Tibial nerve (tissue), 4 donors: ENCODE results near the gene SIPA1L3. TPM values are rescaled to one million over a fixed set of nuclear protein-coding genes. Genes with fewer than 3 reads are reported as not detected.

Experiments used
- DNase-seq, 2 donors: peaks; one replicate each; pipeline ENCODE4 v3.0.0-alpha.2; 2019; ENCODE audit warnings: low spot score in 2 of 2
- H3K27ac ChIP-seq, 4 donors: fragments of 200-600 bp; sonication (generic) in 3 of 4; one replicate each; pipeline ENCODE4 v1.5.1; 2017 to 2019; ENCODE audit warnings: mild to moderate bottlenecking in 1 of 4
- H3K27me3 ChIP-seq, 2 donors: fragments of 200-600 bp; sonication (generic) in 1 of 2; one replicate each; pipeline versions ENCODE4 v1.5.1 to v1.6.0; 2017 to 2019
- H3K36me3 ChIP-seq, 3 donors: fragments of 200-600 bp; sonication (generic); one replicate each; pipeline ENCODE4 v1.5.1; 2018 to 2019
- H3K4me1 ChIP-seq, 4 donors: fragments of 200-600 bp; sonication (generic) in 3 of 4; one replicate each; pipeline ENCODE4 v1.5.1; 2017 to 2019
- H3K4me3 ChIP-seq, 4 donors: fragments of 200-600 bp; sonication (generic) in 3 of 4; one replicate each; pipeline ENCODE4 v1.5.1; 2017 to 2019; ENCODE audit warnings: mild to moderate bottlenecking in 1 of 4, moderate library complexity in 1 of 4
- H3K9me3 ChIP-seq, 4 donors: fragments of 200-600 bp; sonication (generic) in 3 of 4; one replicate each; pipeline ENCODE4 v1.5.1; 2017 to 2019
- CTCF ChIP-seq, 5 experiments: fragments of 200-600 bp in 3 of 5; fragments of 450-650 bp in 2 of 5; sonication (generic) in 3 of 5; IDR thresholded peaks; one replicate each; pipeline ENCODE4 v1.5.1; 2016 to 2019; ENCODE audit warnings: antibody characterized with exemption in 5 of 5, mild to moderate bottlenecking in 3 of 5, moderate library complexity in 2 of 5
- EP300 ChIP-seq, 2 donors: sonication (generic); formaldehyde crosslinking; IDR thresholded peaks; one replicate each; pipeline ENCODE4 v1.6.1; 2017; ENCODE audit warnings: antibody characterized with exemption in 2 of 2, mild to moderate bottlenecking in 1 of 2
- POLR2A ChIP-seq, 2 donors: fragments of 450-650 bp; IDR thresholded peaks; one replicate each; pipeline ENCODE4 v1.6.1; 2017; ENCODE audit warnings: antibody characterized with exemption in 2 of 2, mild to moderate bottlenecking in 2 of 2, moderate library complexity in 2 of 2
- WGBS, 2 donors: methylation state at CpG; one replicate each; pipeline ENCODE4 v1.1.5; 2018; 5-methylcytosine and 5-hydroxymethylcytosine counted together
- total RNA-seq, 4 donors: library from RNA; depleted of rRNA; stranded (reverse); fragments of >200 nt; gene quantifications; one replicate each; pipeline ENCODE4 v1.1.0, GENCODE V29; 2016

Gene SIPA1L3
- total RNA-seq, 4 donors from 2014 or later: 8.3 to 43.9 (median 17.0) TPM

GRCh38 chr19:38135150-38135998 lies 228.4 kb downstream of the SIPA1L3 start:
- 66 to 75% methylated on average over 19 to 20 of the region's 21 CpGs for WGBS, 2 donors
- H3K4me3 ChIP-seq: no peak overlapping the region

GRCh38 chr19:38139122-38139521 lies 232.1 kb downstream of the SIPA1L3 start:
- no peaks in the 10 kb centered on the region for H3K4me1 ChIP-seq
- 76 to 86% methylated on average over 6 of the region's 6 CpGs for WGBS, 2 donors
- peaks cover 0 to 36% (median 0%) of the 10 kb centered on the region in 3 donors for H3K36me3 ChIP-seq
- no peaks in the 10 kb centered on the region for H3K27me3 ChIP-seq
- H3K9me3 ChIP-seq: no peaks in the 10 kb centered on the region
- H3K4me3 ChIP-seq: no peak overlapping the region
- TF ChIP-seq CTCF (IDR thresholded peaks at IDR 0.05) (no peak), POLR2A (IDR thresholded peaks at IDR 0.05) (no peak), EP300 (IDR thresholded peaks at IDR 0.05) (no peak)
- no peak overlapping the region for H3K27ac ChIP-seq
- DNase-seq: no peak

More at GRCh38 chr19:38135150-38135998, 228.4 kb downstream of the SIPA1L3 start:
- DNase-seq: no peak
- Histone ChIP-seq H3K27me3 (no peaks in the 10 kb centered on the region), H3K27ac (no peak overlapping the region), H3K36me3 (peaks cover 0 to 33% (median 0%) of the 10 kb centered on the region in 3 donors), H3K4me1 (no peaks in the 10 kb centered on the region), H3K9me3 (no peaks in the 10 kb centered on the region)
- TF ChIP-seq EP300 (IDR thresholded peaks at IDR 0.05) (no peak), CTCF (IDR thresholded peaks at IDR 0.05) (no peak), POLR2A (IDR thresholded peaks at IDR 0.05) (no peak)

DNA sequence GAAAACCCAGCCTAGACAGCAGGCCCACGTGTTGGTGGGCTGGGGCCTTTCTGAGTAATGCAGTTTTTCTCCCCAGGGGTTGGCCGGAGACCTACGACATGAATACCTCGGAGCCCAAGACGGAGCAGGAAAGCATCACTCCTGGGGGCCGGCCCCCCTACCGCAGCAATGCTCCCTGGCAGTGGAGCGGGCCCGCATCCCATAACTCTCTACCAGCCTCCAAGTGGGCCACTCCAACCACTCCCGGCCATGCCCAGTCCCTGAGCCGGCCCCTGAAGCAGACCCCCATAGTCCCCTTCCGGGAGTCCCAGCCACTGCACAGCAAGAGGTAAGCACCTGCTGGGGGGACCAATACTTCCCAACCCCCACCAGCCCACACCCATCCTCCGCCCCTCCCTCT lies 234.1 kb downstream of the SIPA1L3 start:
- no peaks in the 10 kb centered on the region for H3K4me1 ChIP-seq
- 90 to 92% methylated on average over 13 of the region's 13 CpGs for WGBS, 2 donors
- TF ChIP-seq CTCF (IDR thresholded peaks at IDR 0.05) (no peak), POLR2A (IDR thresholded peaks at IDR 0.05) (no peak), EP300 (IDR thresholded peaks at IDR 0.05) (no peak)
- H3K27ac ChIP-seq: no peak overlapping the region
- no peaks in the 10 kb centered on the region for H3K9me3 ChIP-seq
- no peak overlapping the region for H3K4me3 ChIP-seq
- H3K27me3 ChIP-seq: no peaks in the 10 kb centered on the region
- DNase-seq: no peak
- peaks cover 0 to 45% (median 0%) of the 10 kb centered on the region in 3 donors for H3K36me3 ChIP-seq

DNA sequence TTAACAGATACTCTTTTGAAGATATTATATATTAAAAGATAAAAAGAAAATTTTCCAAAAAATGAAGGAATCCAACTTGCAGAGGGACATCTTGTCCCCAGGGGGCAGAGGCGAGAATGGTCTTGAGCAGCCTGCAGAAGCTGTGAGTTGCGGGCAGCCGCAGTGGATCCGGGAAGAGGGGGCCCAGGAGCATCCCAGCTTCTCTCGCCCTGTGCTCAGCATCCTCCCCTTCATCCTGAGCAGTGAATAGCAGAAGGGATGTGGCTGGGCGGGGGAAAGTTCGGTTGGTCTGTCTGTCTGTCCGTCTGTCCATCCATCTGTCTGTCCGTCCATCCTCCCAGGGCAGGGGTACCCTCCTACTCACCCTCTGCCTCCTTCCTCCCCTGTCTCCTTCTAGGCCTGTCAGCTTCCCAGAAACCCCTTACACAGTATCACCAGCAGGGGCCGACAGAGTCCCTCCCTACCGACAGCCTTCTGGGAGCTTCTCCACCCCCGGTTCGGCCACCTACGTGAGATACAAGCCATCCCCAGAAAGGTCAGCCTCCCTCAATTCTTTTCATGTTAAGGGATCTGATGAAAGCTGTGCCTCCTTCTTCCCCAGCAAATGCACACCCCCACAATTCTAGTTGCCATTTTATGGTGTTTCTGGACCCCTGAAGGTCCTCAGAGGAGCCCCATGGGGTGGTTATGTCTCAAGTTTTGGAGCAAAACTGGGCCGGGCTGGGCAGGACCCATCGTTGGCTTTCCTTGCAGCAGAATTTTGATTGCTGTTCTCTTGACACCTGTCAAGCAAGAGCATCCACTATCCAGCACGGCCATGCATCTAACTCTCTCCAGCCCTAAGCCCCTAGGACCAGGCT lies 235.4 kb downstream of the SIPA1L3 start:
- H3K9me3 ChIP-seq: no peaks in the 10 kb centered on the region
- H3K4me1 ChIP-seq: no peaks in the 10 kb centered on the region
- no peaks in the 10 kb centered on the region for H3K27me3 ChIP-seq
- TF ChIP-seq POLR2A (IDR thresholded peaks at IDR 0.05): no peak
- peak; percentile 23 to 53 (median 42) for TF ChIP-seq CTCF (IDR thresholded peaks at IDR 0.05)
- no peak overlapping the region for H3K27ac ChIP-seq
- WGBS, 2 donors: 56% methylated on average over 17 of the region's 17 CpGs
- peaks cover 0 to 45% (median 0%) of the 10 kb centered on the region in 3 donors for H3K36me3 ChIP-seq
- peak in 1 of 2 donors; percentile 49 for DNase-seq
- H3K4me3 ChIP-seq: no peak overlapping the region
